CD4-positive, alpha-beta T cell treated with Interleukin-17A for 4 hours (primary cell): ENCODE data around the gene GORASP1.
A peak's percentile ranks its signal among the peaks of the same experiment; 100 is the strongest.

Source experiments
- DNase-seq: peaks from one replicate; pipeline ENCODE4 v3.0.0-alpha.2; 2020; ENCODE audit warnings: mixed read lengths

Gene GORASP1

DNA sequence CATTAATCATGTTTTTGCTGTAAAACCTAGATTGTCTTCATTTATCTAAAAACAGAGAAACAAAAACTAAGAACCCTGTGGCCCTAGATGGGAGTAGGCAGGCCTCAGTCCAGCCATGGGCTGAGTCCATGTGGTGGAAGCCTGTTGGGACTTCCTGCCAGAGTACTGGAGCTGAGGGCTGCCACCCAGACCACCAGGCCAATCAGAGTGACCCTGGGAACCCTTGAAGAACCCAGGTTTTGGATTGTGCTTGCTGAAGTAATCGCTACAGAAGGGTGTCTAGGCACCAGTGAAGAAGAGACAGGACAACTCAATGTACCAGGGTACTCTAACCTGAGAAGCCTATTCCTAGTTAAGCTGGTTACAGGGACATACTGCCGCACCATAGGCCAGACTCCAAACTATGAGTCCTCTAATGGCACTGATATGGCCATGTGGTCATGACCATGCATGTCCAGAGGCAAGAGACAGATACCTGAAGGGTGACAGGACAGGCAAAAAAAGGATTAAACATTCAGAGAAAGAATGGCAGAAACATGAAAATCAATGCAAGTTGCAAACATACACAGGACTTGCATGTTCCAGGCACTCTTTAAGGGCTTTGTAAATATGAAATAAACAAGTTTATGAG lies 33.0 kb upstream of the GORASP1 start:
- no peak for DNase-seq

DNA sequence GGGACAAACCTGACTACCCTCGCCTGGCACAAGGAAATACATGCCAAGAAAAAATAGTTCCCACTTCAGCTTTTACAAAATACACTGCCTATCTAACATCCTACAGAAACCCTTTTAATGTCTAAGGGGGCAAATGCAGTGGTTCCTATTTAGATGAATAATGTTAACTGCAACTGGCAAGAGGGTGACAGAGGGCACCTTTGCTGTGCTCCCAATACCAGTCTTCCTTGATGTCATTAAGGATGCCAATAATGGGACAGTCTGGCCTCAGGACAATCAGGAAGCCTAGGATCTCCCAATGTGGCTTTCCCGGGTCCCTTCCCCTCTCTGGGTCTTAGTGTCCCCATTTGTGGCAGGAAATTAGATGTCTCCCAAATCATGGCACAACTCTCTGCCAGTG lies 32.0 kb upstream of the GORASP1 start:
- no peak for DNase-seq

DNA sequence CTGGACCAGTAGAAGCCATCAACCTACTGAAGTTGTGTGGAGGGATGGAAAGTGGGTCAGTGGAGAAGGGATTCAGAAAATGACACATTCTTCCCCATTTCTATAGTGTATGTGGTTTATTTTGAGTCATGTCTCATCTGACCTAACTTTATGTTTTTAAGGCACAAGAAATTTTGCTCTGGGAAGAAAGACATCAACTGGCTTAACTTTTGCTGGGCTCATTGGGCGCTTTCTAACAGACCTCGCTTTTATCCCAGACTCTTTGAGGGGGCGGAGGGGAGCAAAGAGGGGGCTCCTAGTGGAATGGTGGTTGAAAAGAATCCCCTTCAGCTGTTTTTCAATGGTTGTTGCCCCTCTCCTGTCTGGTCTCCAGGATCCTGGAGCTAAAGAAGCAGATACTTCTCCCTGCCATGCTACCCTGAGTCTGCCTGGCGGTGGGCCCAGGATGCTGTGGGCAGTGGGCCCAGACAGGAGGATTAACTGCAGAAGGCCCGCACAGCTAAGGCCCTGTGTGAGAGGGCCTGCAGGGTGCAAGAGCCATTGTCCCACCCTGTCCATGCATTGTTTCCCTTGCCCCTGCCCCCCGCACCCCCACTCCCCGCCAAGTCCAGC lies 31.5 kb upstream of the GORASP1 start:
- DNase-seq: no peak

GRCh38 chr3:39137991-39138803 lies 30.8 kb upstream of the GORASP1 start:
- no peak for DNase-seq

DNA sequence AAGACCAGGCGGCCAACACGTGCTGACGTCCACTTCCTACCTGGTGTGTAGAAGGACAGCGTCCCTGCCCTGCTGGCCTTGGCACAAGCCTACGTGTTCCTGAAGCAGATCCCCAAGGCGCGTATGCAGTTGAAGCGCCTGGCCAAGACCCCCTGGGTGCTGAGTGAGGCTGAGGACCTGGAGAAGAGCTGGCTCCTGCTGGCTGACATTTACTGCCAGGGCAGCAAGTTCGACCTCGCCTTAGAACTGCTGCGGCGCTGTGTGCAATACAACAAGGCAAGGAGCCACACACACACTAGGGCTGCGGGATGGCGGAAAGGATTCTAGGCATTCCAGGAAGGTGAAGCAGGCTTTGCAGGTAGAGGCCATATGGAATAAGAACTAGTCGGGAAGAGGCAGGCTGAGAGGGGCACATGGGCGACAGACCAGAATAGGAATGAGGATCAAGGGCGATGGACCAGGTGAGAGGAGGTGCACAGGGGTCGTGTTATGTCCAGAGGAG lies 30.1 kb upstream of the GORASP1 start:
- no peak for DNase-seq

- no peak for DNase-seq
Measured at GRCh38 chr3:39136533-39137434, 29.4 kb upstream of the GORASP1 start.

GRCh38 chr3:39135170-39135805 lies 27.9 kb upstream of the GORASP1 start:
- no peak for DNase-seq

- no peak for DNase-seq
Measured at GRCh38 chr3:39134305-39134704, 26.9 kb upstream of the GORASP1 start.

DNA sequence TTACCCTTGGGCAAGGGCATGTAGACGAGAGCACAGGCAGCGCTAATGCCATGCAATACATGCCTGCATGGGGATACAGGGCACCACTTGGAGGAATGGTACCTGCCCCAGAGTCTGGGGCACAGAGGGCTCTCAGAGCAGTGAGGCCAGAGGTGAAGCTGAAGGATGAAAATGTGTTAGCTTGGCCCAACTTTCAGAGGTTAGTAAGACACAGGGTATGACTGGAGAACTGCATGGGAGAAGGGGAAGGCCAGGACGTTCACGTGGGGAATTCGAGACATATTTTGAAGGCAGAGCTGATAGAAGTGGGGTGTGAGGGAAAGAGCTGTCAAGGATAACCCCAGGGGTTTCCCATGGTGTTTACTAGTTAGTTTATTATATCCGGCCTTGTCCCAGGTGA lies 26.4 kb upstream of the GORASP1 start:
- DNase-seq: no peak

DNA sequence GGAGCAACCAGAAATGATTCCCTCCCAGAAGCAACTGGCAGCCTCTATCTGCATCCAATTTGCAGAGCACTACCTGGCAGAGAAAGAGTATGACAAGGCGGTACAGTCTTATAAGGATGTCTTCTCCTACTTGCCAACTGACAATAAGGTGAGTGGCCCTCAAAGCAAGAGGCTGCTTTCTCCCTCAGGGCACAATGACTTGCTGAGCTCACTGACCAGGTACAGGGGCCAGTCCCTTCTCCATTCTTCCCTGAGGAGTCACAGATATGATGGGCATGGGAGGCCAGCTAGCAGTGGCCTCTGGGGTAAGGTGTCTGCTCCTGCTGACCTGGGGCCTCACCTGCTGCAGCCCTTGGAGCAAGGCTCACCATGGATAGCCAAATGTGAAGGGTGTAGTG lies 25.7 kb upstream of the GORASP1 start:
- DNase-seq: no peak

DNA sequence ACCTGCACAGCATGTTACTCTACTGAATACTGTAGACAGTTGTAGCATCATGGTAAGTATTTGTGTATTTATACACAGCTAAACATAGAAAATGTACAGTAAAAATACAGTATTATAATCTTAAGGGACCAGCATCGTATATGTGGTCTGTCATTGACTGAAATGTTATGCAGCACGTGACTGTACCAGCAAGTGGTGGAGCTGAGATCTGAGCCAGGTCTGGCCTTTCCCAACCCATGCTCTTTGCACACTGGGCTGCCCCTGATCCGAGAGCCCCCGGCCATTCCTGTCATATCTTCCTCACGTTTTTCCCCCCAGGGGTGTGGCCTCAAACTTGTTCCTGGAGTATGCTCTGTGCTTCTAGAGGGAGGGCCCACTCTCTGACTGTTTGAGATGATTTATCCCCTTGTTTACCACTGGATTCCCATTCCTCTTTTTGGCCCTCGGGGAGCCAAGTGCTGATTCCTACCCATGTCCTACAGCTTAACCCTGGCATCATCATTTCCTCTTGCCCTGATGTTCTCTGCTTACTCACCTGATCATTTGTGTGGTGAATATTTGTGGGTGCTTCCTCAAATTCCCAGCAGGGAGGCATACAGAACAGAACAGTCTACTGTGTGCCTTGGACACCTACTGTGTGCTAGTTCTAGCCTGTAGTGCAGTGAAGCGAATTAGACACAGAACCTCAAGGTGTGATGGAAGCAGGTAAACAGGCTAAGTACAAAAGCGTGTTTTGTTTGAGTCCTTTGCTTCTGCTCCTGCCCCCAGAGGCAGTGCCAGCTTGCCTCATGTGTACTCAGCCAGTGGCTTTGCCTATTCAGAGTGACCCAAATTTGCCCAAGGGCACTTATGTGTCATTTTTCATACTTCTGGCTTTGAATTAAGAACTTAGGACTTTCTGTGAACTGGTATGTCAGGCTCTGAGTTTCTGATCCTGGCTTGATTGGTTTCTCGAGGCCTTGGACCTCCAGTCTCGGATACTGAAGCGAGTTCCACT lies 25.0 kb upstream of the GORASP1 start:
- no peak for DNase-seq

GRCh38 chr3:39130693-39131265 lies 23.4 kb upstream of the GORASP1 start:
- DNase-seq: no peak

GRCh38 chr3:39130026-39130425 lies 22.6 kb upstream of the GORASP1 start:
- DNase-seq: no peak

DNA sequence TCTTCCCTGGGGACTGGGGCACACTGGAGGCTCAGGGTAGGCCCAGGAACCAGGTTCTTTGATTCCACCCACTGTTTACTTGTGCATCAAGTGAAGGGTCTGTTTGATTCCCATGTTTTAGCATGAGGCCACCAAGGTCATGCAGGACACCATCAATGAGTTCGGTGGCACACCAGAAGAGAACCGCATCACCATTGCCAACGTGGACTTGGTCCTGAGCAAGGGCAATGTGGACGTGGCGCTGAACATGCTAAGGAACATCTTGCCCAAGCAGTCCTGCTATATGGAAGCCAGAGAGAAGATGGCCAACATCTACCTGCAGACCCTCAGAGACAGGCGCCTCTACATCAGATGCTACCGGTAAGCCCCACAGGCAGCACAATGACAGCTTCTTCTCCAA lies 21.5 kb upstream of the GORASP1 start:
- DNase-seq: no peak

DNA sequence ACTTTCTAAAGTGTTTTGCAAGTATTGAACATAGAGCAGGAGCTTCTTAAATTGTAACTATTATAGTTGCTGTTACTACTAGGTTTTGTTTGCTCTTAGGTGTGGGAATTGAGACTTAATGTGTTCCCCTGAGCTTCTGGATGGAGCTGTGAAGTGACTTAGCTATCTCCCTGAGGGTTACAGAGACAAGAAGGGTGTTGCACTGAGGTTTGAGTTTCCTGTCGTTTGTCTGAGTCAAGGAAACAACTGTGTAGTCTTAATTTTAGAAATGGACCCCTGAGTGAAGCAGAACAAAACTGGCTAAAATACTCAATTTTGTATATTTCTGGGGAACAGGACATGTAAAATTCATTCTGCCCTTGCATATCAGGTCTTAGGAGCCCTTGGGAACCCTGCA lies 20.5 kb upstream of the GORASP1 start:
- no peak for DNase-seq

DNA sequence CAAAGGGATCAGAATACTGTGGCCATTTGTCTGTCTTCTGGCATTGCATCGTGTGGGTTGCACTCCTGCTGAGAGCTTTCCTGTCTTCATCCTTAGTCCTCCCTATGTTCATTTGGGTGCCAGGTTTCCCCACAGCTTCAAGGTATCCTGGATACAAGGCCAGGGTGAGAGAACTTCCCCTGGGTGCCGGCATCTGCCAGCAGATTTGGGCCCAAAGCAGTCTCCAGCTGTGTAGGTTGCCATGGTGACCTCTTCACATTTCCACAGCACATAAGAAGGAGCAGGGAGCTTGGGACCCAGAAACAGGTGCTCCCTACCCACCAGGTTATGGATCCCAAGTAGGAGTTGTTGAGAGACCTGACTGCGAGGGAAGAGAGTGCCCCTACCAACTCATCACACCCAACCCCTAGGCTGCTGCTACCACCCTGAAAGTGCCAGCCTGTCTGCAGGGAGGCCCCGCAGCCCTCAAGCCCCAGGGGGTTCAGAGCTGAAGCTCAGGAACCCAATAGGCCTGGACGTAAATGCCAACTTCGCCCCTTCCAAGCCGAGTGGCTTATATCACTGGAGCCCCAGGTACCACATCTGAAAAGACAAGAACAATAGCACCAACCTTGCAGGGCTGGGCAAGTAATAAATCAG lies 20.0 kb upstream of the GORASP1 start:
- no peak for DNase-seq

GRCh38 chr3:39126532-39127071 lies 19.2 kb upstream of the GORASP1 start:
- DNase-seq: peak; percentile 75

DNA sequence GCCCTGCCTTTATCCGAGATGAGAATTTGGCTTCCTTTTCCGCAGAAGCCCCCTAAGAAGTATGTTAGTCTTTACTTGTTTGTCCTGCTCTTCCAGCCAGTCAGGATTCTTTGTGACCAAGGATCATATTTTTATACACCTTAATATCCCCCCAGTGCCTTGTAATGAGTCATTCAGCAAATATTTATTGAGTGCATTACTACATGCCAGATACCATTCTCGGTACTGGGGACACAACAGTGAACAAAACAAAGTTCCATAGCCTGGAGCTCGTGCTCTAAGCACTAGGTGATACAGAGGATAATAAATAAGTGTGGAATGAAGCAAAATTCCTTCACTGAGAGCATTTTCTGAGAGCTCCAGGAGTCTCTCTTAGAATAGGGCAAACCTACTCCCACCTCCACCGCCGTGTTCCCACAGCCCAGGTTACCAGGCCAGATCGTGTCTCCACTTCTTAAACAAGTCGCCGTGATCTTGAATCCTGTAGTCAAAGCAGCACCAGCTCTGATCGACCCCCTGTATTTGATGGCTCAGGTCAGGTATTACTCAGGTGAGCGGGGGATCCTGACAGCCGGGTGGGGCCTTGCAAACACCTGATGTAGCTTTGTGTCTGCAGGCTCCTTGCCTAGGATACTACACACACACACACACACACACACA lies 18.5 kb upstream of the GORASP1 start:
- DNase-seq: no peak
